ENCODE measurements around the gene ALDH3A1.

DNA sequence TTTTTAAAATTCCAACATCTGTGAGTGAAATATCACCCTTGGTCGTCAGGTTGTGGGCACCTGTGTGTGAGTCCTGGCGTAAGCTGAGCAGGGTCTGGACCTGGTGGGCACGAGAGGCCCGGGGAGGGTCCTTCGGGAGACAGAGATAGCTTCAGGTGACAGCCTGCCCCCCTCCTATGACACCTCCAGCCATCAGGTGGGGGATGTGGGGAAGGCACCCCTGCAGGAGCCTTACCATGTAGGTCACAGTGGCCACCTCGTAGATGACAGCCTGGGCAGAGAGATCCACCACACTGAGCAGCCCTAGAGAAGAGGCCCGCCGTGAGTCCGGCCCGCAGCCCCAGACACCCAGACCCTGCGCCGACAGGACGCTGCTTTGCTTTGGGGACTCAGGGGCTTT is 42.9 kb downstream of the ALDH3A1 start:
- TF ChIP-seq, protein P1, sequence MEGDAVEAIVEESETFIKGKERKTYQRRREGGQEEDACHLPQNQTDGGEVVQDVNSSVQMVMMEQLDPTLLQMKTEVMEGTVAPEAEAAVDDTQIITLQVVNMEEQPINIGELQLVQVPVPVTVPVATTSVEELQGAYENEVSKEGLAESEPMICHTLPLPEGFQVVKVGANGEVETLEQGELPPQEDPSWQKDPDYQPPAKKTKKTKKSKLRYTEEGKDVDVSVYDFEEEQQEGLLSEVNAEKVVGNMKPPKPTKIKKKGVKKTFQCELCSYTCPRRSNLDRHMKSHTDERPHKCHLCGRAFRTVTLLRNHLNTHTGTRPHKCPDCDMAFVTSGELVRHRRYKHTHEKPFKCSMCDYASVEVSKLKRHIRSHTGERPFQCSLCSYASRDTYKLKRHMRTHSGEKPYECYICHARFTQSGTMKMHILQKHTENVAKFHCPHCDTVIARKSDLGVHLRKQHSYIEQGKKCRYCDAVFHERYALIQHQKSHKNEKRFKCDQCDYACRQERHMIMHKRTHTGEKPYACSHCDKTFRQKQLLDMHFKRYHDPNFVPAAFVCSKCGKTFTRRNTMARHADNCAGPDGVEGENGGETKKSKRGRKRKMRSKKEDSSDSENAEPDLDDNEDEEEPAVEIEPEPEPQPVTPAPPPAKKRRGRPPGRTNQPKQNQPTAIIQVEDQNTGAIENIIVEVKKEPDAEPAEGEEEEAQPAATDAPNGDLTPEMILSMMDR (IDR thresholded peaks at IDR 0.05), result no peak
- no peak for TF ChIP-seq POLR2A (IDR thresholded peaks at IDR 0.05)
